ENCODE measurements around the gene NFATC2.
"Not testable (repeated sequence)": the region's sequence is repeated elsewhere in the genome, so short reads cannot be mapped to it uniquely, and the experiment has no call there.

The NFATC2 gene

GRCh38 chr20:51542571-51543421 lies at the start of gene NFATC2:
NFATC2 (minus strand) TSS chr20:51542719; CDS start chr20:51542499, 220 bp downstream.
- DNase-seq, result peak; percentile 69

GRCh38 chr20:51591871-51592270 lies 49.4 kb upstream of the NFATC2 start:
- no peak for DNase-seq

- no peak for DNase-seq
Observed at GRCh38 chr20:51588762-51589161, 46.2 kb upstream of the NFATC2 start.

GRCh38 chr20:51587145-51587544 lies 44.6 kb upstream of the NFATC2 start:
- DNase-seq, result no peak

- DNase-seq, result no peak
Observed at GRCh38 chr20:51586005-51586440, 43.5 kb upstream of the NFATC2 start.

- no peak for DNase-seq
Observed at GRCh38 chr20:51585148-51585547, 42.6 kb upstream of the NFATC2 start.

- no peak for DNase-seq
Observed at GRCh38 chr20:51584737-51585136, 42.2 kb upstream of the NFATC2 start.

- no peak for DNase-seq
Observed at GRCh38 chr20:51584116-51584515, 41.6 kb upstream of the NFATC2 start.

- no peak for DNase-seq
Observed at GRCh38 chr20:51583499-51583898, 41.0 kb upstream of the NFATC2 start.

- no peak for DNase-seq
Observed at GRCh38 chr20:51583073-51583472, 40.6 kb upstream of the NFATC2 start.

GRCh38 chr20:51581571-51581970 lies 39.1 kb upstream of the NFATC2 start:
- no peak for DNase-seq

GRCh38 chr20:51579137-51579536 lies 36.6 kb upstream of the NFATC2 start:
- no peak for DNase-seq

- no peak for DNase-seq
Observed at GRCh38 chr20:51578145-51578459, 35.6 kb upstream of the NFATC2 start.

GRCh38 chr20:51577432-51578144 lies 35.1 kb upstream of the NFATC2 start:
- no peak for DNase-seq

- no peak for DNase-seq
Observed at GRCh38 chr20:51575486-51575885, 33.0 kb upstream of the NFATC2 start.

- no peak for DNase-seq
Observed at GRCh38 chr20:51574248-51575033, 31.9 kb upstream of the NFATC2 start.

GRCh38 chr20:51573576-51574243 lies 31.2 kb upstream of the NFATC2 start:
- no peak for DNase-seq

- DNase-seq, result no peak
Observed at GRCh38 chr20:51571460-51571794, 28.9 kb upstream of the NFATC2 start.

GRCh38 chr20:51570739-51571459 lies 28.4 kb upstream of the NFATC2 start:
- no peak for DNase-seq

GRCh38 chr20:51569815-51570738 lies 27.6 kb upstream of the NFATC2 start:
- DNase-seq, result no peak

GRCh38 chr20:51568533-51568932 lies 26.0 kb upstream of the NFATC2 start:
- not testable (repeated sequence) for DNase-seq

All from CD4-positive, alpha-beta T cell treated with Interleukin-12 subunit alpha and Interleukin-12 subunit beta, for 1 hour (primary cell).